ENCODE data around the gene STXBP5.

DNA sequence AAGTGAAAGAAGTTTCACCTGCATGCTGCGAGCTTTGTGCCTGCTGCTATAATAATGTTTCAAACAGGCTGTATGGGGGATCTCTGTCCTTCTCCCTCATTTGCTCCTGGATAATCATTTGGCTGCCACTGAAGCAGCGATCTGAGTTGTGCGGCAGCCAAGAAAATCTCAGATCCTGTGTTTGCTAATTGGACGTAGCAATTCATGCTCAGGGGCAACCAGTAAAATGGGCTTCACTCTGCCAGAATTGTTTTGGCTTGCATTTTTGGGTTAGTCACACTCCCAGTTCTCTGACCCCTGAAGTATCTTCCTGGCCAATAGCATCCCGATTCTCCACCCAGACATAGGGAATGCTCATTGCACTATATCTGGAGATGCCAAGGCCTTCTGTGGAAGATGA is 13.7 kb upstream of the STXBP5 start:
- TF ChIP-seq, protein P1, sequence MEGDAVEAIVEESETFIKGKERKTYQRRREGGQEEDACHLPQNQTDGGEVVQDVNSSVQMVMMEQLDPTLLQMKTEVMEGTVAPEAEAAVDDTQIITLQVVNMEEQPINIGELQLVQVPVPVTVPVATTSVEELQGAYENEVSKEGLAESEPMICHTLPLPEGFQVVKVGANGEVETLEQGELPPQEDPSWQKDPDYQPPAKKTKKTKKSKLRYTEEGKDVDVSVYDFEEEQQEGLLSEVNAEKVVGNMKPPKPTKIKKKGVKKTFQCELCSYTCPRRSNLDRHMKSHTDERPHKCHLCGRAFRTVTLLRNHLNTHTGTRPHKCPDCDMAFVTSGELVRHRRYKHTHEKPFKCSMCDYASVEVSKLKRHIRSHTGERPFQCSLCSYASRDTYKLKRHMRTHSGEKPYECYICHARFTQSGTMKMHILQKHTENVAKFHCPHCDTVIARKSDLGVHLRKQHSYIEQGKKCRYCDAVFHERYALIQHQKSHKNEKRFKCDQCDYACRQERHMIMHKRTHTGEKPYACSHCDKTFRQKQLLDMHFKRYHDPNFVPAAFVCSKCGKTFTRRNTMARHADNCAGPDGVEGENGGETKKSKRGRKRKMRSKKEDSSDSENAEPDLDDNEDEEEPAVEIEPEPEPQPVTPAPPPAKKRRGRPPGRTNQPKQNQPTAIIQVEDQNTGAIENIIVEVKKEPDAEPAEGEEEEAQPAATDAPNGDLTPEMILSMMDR (optimal IDR thresholded peaks at IDR 0.05 in 1 of 3, IDR thresholded peaks at IDR 0.05 in 1 of 3, conservative IDR thresholded peaks at IDR 0.05 in 1 of 3; ENCODE audit: extremely low read depth in 1 of 3, insufficient read depth in 2 of 3, low read length in 3 of 3): no peak
- no peak for TF ChIP-seq EZH2 (IDR thresholded peaks at IDR 0.05; ENCODE audit: low read length)
